ENCODE data around the gene LARGE2. TPM values are rescaled to one million over a fixed set of nuclear protein-coding genes. Genes with fewer than 3 reads are reported as not detected.
A peak's percentile ranks its signal among the peaks of the same experiment; 100 is the strongest.

The LARGE2 gene
- total and polyA plus RNA-seq, 2 experiments from 2014 or later: 4.3 to 9.7 TPM

GRCh38 chr11:45915446-45915845, 7.0 kb upstream of the LARGE2 start:
- TF ChIP-seq EZH2 (IDR thresholded peaks at IDR 0.05; ENCODE audit: borderline replicate concordance) (no peak), EZH2phosphoT487 (IDR thresholded peaks at IDR 0.05; ENCODE audit: low read depth, severe bottlenecking, unreplicated experiment) (no peak), CTCF (IDR thresholded peaks at IDR 0.05; ENCODE audit: poor library complexity) (no peak)
- peaks cover 12% of the 10 kb centered on the region for H3K79me2 ChIP-seq
- DNase-seq (ENCODE audit: low spot score): no peak
- no peak overlapping the region for H2AFZ ChIP-seq
- no peaks in the 10 kb centered on the region for H3K9me3 ChIP-seq (ENCODE audit: low read depth)
- no peak overlapping the region for H3K4me3 ChIP-seq
- no peaks in the 10 kb centered on the region for H3K27me3 ChIP-seq
- H3K36me3 ChIP-seq (replicated peaks; ENCODE audit: insufficient read depth, low read depth): no peaks in the 10 kb centered on the region
- H3K27ac ChIP-seq: no peak overlapping the region
- no peaks in the 10 kb centered on the region for H3K4me1 ChIP-seq (ENCODE audit: insufficient read depth)
- no peaks in the 10 kb centered on the region for H3K9me2 ChIP-seq (replicated peaks; ENCODE audit: insufficient read depth)
- WGBS (ENCODE audit: low lambda C conversion rate, missing lambda C conversion rate): 89% methylated on average over 13 of the region's 13 CpGs
- H4K20me1 ChIP-seq (ENCODE audit: insufficient read depth, poor library complexity, severe bottlenecking): no peaks in the 10 kb centered on the region
- no peak overlapping the region for H3K4me2 ChIP-seq

GRCh38 chr11:45917286-45917622, 5.2 kb upstream of the LARGE2 start:
- TF ChIP-seq CTCF (IDR thresholded peaks at IDR 0.05; ENCODE audit: poor library complexity): no peak
- TF ChIP-seq EZH2 (IDR thresholded peaks at IDR 0.05; ENCODE audit: borderline replicate concordance): no peak
- no peak for TF ChIP-seq EZH2phosphoT487 (IDR thresholded peaks at IDR 0.05; ENCODE audit: low read depth, severe bottlenecking, unreplicated experiment)
- Histone ChIP-seq H2AFZ (peak overlapping the region; percentile 34), H3K4me1 (ENCODE audit: insufficient read depth) (peaks cover 12% of the 10 kb centered on the region), H3K79me2 (peaks cover 12% of the 10 kb centered on the region), H3K27ac (peak overlapping the region; percentile 60), H3K36me3 (replicated peaks; ENCODE audit: insufficient read depth, low read depth) (no peaks in the 10 kb centered on the region), H3K4me2 (peak overlapping the region; percentile 76), H3K9me3 (ENCODE audit: low read depth) (no peaks in the 10 kb centered on the region), H3K4me3 (peak overlapping the region; percentile 58), H4K20me1 (ENCODE audit: insufficient read depth, poor library complexity, severe bottlenecking) (no peaks in the 10 kb centered on the region), H3K27me3 (no peaks in the 10 kb centered on the region), H3K9me2 (replicated peaks; ENCODE audit: insufficient read depth) (no peaks in the 10 kb centered on the region)
- DNase-seq (ENCODE audit: low spot score): no peak
- 5% methylated on average over 16 of the region's 16 CpGs for WGBS (ENCODE audit: low lambda C conversion rate, missing lambda C conversion rate)

- H3K27me3 ChIP-seq: peaks cover under 1% of the 10 kb centered on the region
- no peaks in the 10 kb centered on the region for H3K36me3 ChIP-seq (replicated peaks; ENCODE audit: insufficient read depth, low read depth)
- H3K9me3 ChIP-seq (ENCODE audit: low read depth): no peaks in the 10 kb centered on the region
- H4K20me1 ChIP-seq (ENCODE audit: insufficient read depth, poor library complexity, severe bottlenecking): no peaks in the 10 kb centered on the region
- H3K4me3 ChIP-seq: peak within 1 kb of the TSS; percentile 58
- no peaks in the 10 kb centered on the region for H3K9me2 ChIP-seq (replicated peaks; ENCODE audit: insufficient read depth)
- peaks cover 12% of the 10 kb centered on the region for H3K79me2 ChIP-seq
- H2AFZ ChIP-seq: peak within 1 kb of the TSS; percentile 39
- H3K4me1 ChIP-seq (ENCODE audit: insufficient read depth): peaks cover 12% of the 10 kb centered on the region
- TF ChIP-seq EZH2phosphoT487 (IDR thresholded peaks at IDR 0.05; ENCODE audit: low read depth, severe bottlenecking, unreplicated experiment) (no peak), EZH2 (IDR thresholded peaks at IDR 0.05; ENCODE audit: borderline replicate concordance) (no peak), CTCF (IDR thresholded peaks at IDR 0.05; ENCODE audit: poor library complexity) (no peak)
- peak; percentile 99 for DNase-seq (ENCODE audit: low spot score)
- H3K27ac ChIP-seq: peak within 1 kb of the TSS; percentile 60
- under 1% methylated on average over 45 of the region's 45 CpGs for WGBS (ENCODE audit: low lambda C conversion rate, missing lambda C conversion rate)
- peak within 1 kb of the TSS; percentile 82 for H3K4me2 ChIP-seq
These were observed 4.7 kb upstream of the LARGE2 start, which contains the start of gene PEX16 for GRCh38 chr11:45917623-45918330. Gene PEX16, minus strand, starts transcription at chr11:45917877. Its CDS starts 66 bp downstream, at chr11:45917811.

All from hepatocyte (in vitro differentiated cells).